ENCODE data around the gene GATAD2A.

The GATAD2A gene

DNA sequence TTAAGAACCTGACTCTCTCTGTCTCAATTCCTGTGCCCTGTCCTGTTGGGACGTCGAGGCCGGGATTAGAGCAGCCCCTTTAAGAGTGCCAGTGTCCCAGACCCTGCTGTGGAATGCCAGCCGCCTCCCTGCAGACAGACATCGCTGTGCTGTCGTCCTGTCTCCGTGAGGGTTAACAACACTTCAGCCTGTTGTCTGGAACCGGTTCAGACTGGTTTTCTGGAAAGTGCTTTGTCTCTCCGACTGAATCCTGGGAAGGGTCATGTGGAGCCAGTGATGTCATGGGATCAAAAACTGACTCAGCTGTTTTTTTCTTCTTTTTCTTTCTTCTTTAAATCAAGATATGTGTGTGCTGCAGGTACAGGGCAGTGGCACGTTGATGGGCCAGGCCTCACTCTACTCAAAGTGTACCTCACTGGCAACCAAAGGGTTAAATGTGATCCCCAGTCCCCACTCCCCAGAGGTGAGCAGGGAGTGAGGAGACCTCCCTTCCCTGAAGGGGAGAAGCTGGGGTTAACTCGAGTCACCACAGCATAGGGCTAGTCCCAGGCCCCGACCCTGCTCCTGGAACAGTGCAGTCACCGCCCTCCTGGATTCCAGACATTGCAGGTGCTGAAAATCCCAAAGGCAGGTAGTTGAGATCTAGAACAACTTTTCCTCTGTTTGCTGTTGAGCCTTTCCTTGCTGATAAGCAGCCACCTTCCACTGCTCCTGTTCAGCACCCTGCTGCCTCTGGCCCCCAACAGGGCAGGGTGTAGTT lies 59.0 kb downstream of the GATAD2A start:
- H3K4me2 ChIP-seq (ENCODE audit: low read length) = no peak overlapping the region
- peaks cover 23% of the 10 kb centered on the region for H3K4me1 ChIP-seq (ENCODE audit: low read length)
- H3K36me3 ChIP-seq (replicated peaks; ENCODE audit: low read depth, low read length) = peaks cover 53% of the 10 kb centered on the region
- TF ChIP-seq, protein P1, sequence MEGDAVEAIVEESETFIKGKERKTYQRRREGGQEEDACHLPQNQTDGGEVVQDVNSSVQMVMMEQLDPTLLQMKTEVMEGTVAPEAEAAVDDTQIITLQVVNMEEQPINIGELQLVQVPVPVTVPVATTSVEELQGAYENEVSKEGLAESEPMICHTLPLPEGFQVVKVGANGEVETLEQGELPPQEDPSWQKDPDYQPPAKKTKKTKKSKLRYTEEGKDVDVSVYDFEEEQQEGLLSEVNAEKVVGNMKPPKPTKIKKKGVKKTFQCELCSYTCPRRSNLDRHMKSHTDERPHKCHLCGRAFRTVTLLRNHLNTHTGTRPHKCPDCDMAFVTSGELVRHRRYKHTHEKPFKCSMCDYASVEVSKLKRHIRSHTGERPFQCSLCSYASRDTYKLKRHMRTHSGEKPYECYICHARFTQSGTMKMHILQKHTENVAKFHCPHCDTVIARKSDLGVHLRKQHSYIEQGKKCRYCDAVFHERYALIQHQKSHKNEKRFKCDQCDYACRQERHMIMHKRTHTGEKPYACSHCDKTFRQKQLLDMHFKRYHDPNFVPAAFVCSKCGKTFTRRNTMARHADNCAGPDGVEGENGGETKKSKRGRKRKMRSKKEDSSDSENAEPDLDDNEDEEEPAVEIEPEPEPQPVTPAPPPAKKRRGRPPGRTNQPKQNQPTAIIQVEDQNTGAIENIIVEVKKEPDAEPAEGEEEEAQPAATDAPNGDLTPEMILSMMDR (IDR thresholded peaks at IDR 0.05; ENCODE audit: low read depth, low read length) = no peak
- no peak for TF ChIP-seq EZH2phosphoT487 (IDR thresholded peaks at IDR 0.05; ENCODE audit: low read depth)
- no peaks in the 10 kb centered on the region for H3K27me3 ChIP-seq (ENCODE audit: low read depth, low read length)
- peaks cover 17% of the 10 kb centered on the region for H3K9me3 ChIP-seq (ENCODE audit: insufficient read depth, low read length)
- H2AFZ ChIP-seq (ENCODE audit: low read depth, low read length) = no peak overlapping the region
- peaks cover 52% of the 10 kb centered on the region for H4K20me1 ChIP-seq (ENCODE audit: insufficient read depth, low read length)
- no peak overlapping the region for H3K4me3 ChIP-seq (ENCODE audit: low read length)
- H3K27ac ChIP-seq (ENCODE audit: low read length) = no peak overlapping the region
- H3K9ac ChIP-seq (ENCODE audit: low read length) = no peak overlapping the region
- H3K79me2 ChIP-seq (ENCODE audit: low read length) = peaks cover 71% of the 10 kb centered on the region

DNA sequence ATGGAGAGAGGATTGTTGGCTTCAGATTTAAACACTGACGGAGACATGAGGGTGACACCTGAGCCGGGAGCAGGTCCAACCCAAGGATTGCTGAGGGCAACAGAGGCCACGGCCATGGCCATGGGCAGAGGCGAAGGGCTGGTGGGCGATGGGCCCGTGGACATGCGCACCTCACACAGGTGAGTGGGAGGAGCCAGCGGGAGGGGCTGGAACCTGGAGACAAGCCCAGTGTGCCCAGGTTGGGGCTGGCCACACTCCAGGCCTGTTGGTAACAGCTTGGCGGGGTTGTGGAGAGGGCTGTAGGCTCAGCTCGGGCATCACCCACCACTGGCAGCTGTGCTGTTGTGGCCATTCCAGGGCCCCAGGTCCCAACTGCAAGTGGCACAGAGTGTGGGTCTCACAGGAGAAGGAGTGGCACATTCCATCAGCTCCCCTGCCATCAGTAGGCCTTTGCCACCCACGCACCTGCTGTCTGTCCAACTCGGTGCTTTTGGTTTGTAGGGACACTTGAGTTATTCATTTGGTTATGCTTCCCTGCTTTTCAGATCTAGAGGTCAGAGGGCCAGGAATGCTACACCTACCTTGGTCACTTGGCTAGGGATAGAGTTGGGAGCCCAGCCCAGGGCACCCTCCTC lies 60.1 kb downstream of the GATAD2A start:
- no peak overlapping the region for H3K27ac ChIP-seq (ENCODE audit: low read length)

DNA sequence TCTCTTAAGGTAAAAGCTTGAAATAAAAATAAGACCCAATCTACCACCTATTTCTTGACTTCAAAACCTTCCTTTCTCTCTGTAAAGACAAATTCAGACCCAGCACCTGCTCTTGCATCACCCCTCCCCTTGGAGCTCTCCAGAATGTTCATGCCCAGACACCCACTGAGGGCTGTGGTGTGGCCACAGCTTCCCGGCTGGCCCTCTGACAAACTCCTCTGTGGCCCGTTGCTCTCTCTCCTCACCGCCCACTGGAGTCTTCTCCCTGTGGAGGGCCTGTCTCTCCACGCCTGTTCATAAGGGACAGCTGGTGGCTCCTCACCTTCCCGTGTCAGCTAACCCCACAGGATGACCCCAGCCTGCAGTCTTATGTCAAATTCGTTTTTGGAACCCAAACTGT lies 60.7 kb downstream of the GATAD2A start:
- Histone ChIP-seq H2AFZ (ENCODE audit: low read depth, low read length) (no peak overlapping the region), H3K9ac (ENCODE audit: low read length) (no peak overlapping the region), H3K9me3 (ENCODE audit: insufficient read depth, low read length) (peaks cover 17% of the 10 kb centered on the region), H4K20me1 (ENCODE audit: insufficient read depth, low read length) (peaks cover 35% of the 10 kb centered on the region), H3K79me2 (ENCODE audit: low read length) (peaks cover 64% of the 10 kb centered on the region), H3K4me2 (ENCODE audit: low read length) (no peak overlapping the region), H3K27me3 (ENCODE audit: low read depth, low read length) (no peaks in the 10 kb centered on the region), H3K36me3 (replicated peaks; ENCODE audit: low read depth, low read length) (peaks cover 56% of the 10 kb centered on the region), H3K4me3 (ENCODE audit: low read length) (no peak overlapping the region), H3K4me1 (ENCODE audit: low read length) (peaks cover 18% of the 10 kb centered on the region), H3K27ac (ENCODE audit: low read length) (no peak overlapping the region)
- TF ChIP-seq, protein P1 (IDR thresholded peaks at IDR 0.05; ENCODE audit: low read depth, low read length) = no peak
- no peak for TF ChIP-seq EZH2phosphoT487 (IDR thresholded peaks at IDR 0.05; ENCODE audit: low read depth)

More for the DNA sequence above, 60.1 kb downstream of the GATAD2A start:
- Histone ChIP-seq H3K9ac (ENCODE audit: low read length) (no peak overlapping the region), H3K9me3 (ENCODE audit: insufficient read depth, low read length) (peaks cover 17% of the 10 kb centered on the region), H3K27me3 (ENCODE audit: low read depth, low read length) (no peaks in the 10 kb centered on the region), H4K20me1 (ENCODE audit: insufficient read depth, low read length) (peaks cover 42% of the 10 kb centered on the region), H2AFZ (ENCODE audit: low read depth, low read length) (no peak overlapping the region), H3K4me2 (ENCODE audit: low read length) (no peak overlapping the region), H3K36me3 (replicated peaks; ENCODE audit: low read depth, low read length) (peaks cover 56% of the 10 kb centered on the region), H3K4me3 (ENCODE audit: low read length) (no peak overlapping the region), H3K79me2 (ENCODE audit: low read length) (peaks cover 64% of the 10 kb centered on the region), H3K4me1 (ENCODE audit: low read length) (peaks cover 16% of the 10 kb centered on the region)
- TF ChIP-seq, protein P1 (IDR thresholded peaks at IDR 0.05; ENCODE audit: low read depth, low read length) = no peak
- no peak for TF ChIP-seq EZH2phosphoT487 (IDR thresholded peaks at IDR 0.05; ENCODE audit: low read depth)

DNA sequence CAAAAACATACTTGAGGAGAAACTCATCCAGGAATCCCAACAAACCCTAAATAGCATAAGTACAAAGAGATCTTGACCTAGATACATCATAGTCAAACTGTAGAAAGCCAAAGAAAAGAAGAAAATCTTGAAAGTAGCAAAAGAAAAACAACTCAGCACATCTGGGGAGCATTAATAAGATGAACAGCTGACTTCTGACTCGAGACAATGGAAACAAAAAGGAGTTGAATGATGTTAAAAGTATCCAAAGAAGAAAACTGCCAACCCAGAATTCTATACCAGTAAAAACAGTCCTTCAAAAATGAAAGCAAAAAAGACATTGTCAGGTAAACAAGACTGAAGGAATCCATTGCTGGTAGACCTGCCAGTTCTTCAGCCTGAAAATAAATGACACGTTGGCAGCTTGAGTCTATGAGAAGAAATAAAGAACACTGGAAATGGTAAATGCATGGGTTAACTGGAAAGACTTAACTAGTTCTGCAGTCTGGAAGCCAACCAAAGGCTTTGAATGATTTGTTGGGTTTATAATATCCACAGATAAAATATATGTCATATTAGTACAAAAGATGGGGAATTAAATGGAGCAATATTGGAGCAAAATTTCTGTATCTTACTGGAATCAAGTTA lies 63.1 kb downstream of the GATAD2A start:
- Histone ChIP-seq H3K4me1 (ENCODE audit: low read length) (peaks cover 17% of the 10 kb centered on the region), H3K27me3 (ENCODE audit: low read depth, low read length) (no peaks in the 10 kb centered on the region), H3K9ac (ENCODE audit: low read length) (no peak overlapping the region), H3K36me3 (replicated peaks; ENCODE audit: low read depth, low read length) (peaks cover 61% of the 10 kb centered on the region), H3K4me2 (ENCODE audit: low read length) (no peak overlapping the region), H3K4me3 (ENCODE audit: low read length) (no peak overlapping the region), H3K79me2 (ENCODE audit: low read length) (peaks cover 63% of the 10 kb centered on the region), H4K20me1 (ENCODE audit: insufficient read depth, low read length) (peaks cover 24% of the 10 kb centered on the region), H2AFZ (ENCODE audit: low read depth, low read length) (no peak overlapping the region), H3K27ac (ENCODE audit: low read length) (no peak overlapping the region), H3K9me3 (ENCODE audit: insufficient read depth, low read length) (peaks cover 17% of the 10 kb centered on the region)
- TF ChIP-seq, protein P1 (IDR thresholded peaks at IDR 0.05; ENCODE audit: low read depth, low read length) = no peak
- no peak for TF ChIP-seq EZH2phosphoT487 (IDR thresholded peaks at IDR 0.05; ENCODE audit: low read depth)
